Measurements from ENCODE around the gene INTS1.

DNA sequence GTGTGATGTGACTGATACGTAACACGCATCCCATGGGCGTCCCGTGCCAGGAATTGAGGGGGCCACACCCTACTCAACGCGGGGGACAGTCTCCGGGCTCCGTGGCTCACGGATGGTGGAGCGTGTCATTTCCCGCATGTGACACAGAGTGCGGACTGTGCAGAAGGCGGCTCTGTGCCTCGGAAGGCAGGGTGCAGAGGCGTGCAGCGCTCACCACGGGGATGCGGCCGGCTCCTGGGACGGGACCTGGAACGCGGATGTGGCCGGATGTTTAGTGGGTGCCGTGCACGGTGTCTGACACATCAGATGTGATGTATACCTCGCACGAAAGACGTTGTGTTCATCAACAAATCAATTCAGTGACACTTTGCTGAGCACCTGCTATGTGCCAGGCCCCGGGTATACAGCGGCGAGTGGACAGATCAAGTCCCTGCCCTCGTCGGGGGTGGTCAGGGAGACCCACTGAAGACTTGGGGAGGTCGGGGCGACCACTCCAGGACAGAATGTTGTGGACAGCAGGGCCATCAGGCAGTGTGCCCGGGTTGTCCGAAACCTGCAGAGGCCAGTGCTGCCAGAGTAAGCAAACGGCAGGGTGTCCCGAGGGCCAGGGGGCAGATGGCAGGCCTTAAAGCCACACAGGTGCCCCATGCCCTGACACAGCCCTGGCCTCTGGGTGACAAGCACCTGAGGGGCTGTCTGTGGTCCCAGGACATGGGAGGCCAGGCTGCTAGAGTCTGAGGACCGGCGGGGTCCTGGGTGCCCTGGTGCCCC, 83.0 kb downstream of the INTS1 start:
- TF ChIP-seq FOXP2 (optimal IDR thresholded peaks at IDR 0.05; ENCODE audit: control extremely low read depth, extremely low read length, insufficient read depth) (no peak), POLR2AphosphoS5 (IDR thresholded peaks at IDR 0.05; ENCODE audit: borderline replicate concordance, low read depth, low read length) (no peak), EZH2 (IDR thresholded peaks at IDR 0.05) (no peak)
